Kidney (tissue), 14 donors: ENCODE measurements around the gene THUMPD1. TPM values are rescaled to one million over a fixed set of nuclear protein-coding genes. Genes with fewer than 3 reads are reported as not detected.

Experiments
- DNase-seq, 5 donors: peaks; one replicate each; pipeline ENCODE4 v3.0.0-alpha.2; 2013 to 2020
- FAIRE-seq: peaks from 2 replicates; lab custom pipeline; 2012; peaks lifted over from hg19 to GRCh38; lab: Jason Lieb, UNC
- H3K27ac ChIP-seq, 2 donors: one replicate each; pipeline ENCODE4 v1.7.0; 2013; ENCODE audit warnings: low read depth in 2 of 2, low read length in 2 of 2, inconsistent platforms in 1 of 2
- H3K27me3 ChIP-seq: one replicate; pipeline ENCODE4 v1.7.1; 2013; ENCODE audit warnings: low read length, inconsistent platforms; ENCODE audit not compliant: control insufficient read depth, insufficient read depth
- H3K36me3 ChIP-seq, 3 donors: one replicate each; pipeline versions ENCODE4 v1.7.0 to v1.7.1; 2013; ENCODE audit warnings: low read length in 3 of 3, control low read depth in 1 of 3, inconsistent platforms in 1 of 3; ENCODE audit not compliant: insufficient read depth in 3 of 3, control insufficient read depth in 2 of 3
- H3K4me1 ChIP-seq, 3 donors: one replicate each; pipeline versions ENCODE4 v1.7.0 to v1.7.1; 2013; ENCODE audit warnings: low read length in 3 of 3, inconsistent platforms in 1 of 3, low read depth in 1 of 3; ENCODE audit not compliant: control insufficient read depth in 2 of 3, insufficient read depth in 2 of 3
- H3K4me3 ChIP-seq, 3 donors: one replicate each; pipeline versions ENCODE4 v1.7.0 to v1.8.1; 2013; ENCODE audit warnings: low read length in 3 of 3, control low read depth in 1 of 3, inconsistent platforms in 1 of 3
- H3K9ac ChIP-seq, 3 donors: one replicate each; pipeline versions ENCODE4 v1.7.0 to v1.7.1; 2013; ENCODE audit warnings: low read length in 3 of 3, control low read depth in 1 of 3, inconsistent platforms in 1 of 3
- H3K9me3 ChIP-seq, 3 donors: one replicate each; pipeline versions ENCODE4 v1.7.0 to v1.7.1; 2013; ENCODE audit warnings: low read length in 3 of 3, control low read depth in 1 of 3, inconsistent platforms in 1 of 3; ENCODE audit not compliant: control insufficient read depth in 2 of 3, insufficient read depth in 1 of 3
- intact Hi-C: fragments of 100-400 bp; cut with DNase I; formaldehyde crosslinking; loops from one replicate; pipeline ENCODE4 v1.11.1; 2022
- polyA plus RNA-seq: library from polyadenylated mRNA; stranded (reverse); fragments of 350-450 nt; fragmentation: Illumina TruSeq; extraction: RNeasy Lipid Tissue Mini Kit (QIAGEN cat#74804); gene quantifications from one replicate; pipeline ENCODE4 v1.2.3, GENCODE V29; 2014; ENCODE audit warnings: low read depth, low replicate concordance; ENCODE audit not compliant: insufficient read depth
- total RNA-seq: library from RNA; stranded (reverse); fragmentation: NEBNext Ultra II Directional; extraction: Animal tissue kit (Norgen Biotek cat#: 25700); gene quantifications from one replicate; pipeline ENCODE4 v1.2.1, GENCODE V29; 2021
- TF ChIP-seq, protein P1 (sequence below): IDR thresholded peaks from 3 replicates; pipeline ENCODE4 v1.5.1; 2012; ENCODE audit warnings: mild to moderate bottlenecking, moderate library complexity, borderline replicate concordance; ENCODE audit not compliant: insufficient read depth; ENCODE audit errors: extremely low read depth
- donor health status: control.
- donor health status: control.
- donor health status: control.
- donor health status: control.
- donor health status: control.
- donor health status: DM: yes; HTN: yes; CAD: no.
- donor health status: Normal renal cell carcinoma (clear cell type).

Gene THUMPD1
- total and polyA plus RNA-seq, 2 donors from 2014 or later: 16.8 to 45.8 TPM

DNA sequence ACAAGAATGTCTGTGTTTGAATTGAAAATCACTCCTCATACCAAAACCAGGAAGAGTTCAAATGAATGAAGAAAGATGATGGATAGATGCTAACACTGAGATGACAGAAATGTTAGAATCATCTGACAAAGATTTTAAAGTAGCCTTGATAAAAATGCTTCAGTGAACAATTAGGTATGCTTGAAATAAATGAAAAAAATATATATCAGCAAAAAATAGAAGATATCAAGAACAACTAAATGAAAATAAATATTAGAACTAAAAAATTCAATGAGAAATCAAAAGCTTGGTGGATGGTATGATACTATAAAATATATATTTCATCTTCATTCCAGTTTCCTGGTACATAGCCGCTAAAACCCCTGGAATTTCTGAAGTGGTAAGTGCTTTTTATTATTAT is 13.6 kb upstream of the THUMPD1 start:
- Histone ChIP-seq H3K36me3 (no peaks in the 10 kb centered on the region), H3K9me3 (no peaks in the 10 kb centered on the region), H3K9ac (no peak overlapping the region), H3K4me3 (no peak overlapping the region), H3K4me1 (peaks cover 0 to 7% (median 3%) of the 10 kb centered on the region in 3 donors), H3K27me3 (no peaks in the 10 kb centered on the region), H3K27ac (no peak overlapping the region)
- FAIRE-seq (no peak), DNase-seq (no peak)
- intact Hi-C loops: no loop called here
- TF ChIP-seq, protein P1, sequence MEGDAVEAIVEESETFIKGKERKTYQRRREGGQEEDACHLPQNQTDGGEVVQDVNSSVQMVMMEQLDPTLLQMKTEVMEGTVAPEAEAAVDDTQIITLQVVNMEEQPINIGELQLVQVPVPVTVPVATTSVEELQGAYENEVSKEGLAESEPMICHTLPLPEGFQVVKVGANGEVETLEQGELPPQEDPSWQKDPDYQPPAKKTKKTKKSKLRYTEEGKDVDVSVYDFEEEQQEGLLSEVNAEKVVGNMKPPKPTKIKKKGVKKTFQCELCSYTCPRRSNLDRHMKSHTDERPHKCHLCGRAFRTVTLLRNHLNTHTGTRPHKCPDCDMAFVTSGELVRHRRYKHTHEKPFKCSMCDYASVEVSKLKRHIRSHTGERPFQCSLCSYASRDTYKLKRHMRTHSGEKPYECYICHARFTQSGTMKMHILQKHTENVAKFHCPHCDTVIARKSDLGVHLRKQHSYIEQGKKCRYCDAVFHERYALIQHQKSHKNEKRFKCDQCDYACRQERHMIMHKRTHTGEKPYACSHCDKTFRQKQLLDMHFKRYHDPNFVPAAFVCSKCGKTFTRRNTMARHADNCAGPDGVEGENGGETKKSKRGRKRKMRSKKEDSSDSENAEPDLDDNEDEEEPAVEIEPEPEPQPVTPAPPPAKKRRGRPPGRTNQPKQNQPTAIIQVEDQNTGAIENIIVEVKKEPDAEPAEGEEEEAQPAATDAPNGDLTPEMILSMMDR: no peak

DNA sequence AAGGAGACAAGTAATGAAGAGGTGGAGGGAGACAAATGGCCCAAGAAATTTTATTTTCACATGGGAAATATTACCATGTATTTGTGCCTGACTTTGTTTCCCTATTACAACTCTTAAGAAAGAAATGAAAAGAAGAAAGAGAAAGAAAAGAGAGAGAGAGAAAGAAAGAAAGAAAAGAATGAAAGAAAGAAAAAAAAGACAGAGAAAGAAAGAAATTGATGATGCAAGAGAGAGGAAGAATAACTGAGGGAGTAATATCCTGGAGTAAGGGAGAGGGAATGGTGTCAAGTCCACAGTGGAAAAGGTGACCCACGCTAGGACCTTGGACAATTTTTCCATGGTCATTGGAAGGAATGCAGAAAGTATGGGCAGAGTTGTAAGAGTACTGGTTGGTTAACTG is 12.1 kb upstream of the THUMPD1 start:
- H3K36me3 ChIP-seq: no peaks in the 10 kb centered on the region
- no peak overlapping the region for H3K4me3 ChIP-seq
- H3K9ac ChIP-seq: no peak overlapping the region
- DNase-seq (no peak), FAIRE-seq (no peak)
- TF ChIP-seq, protein P1: no peak
- H3K27me3 ChIP-seq: no peaks in the 10 kb centered on the region
- intact Hi-C loops: no loop called here
- no peak overlapping the region for H3K27ac ChIP-seq
- no peaks in the 10 kb centered on the region for H3K9me3 ChIP-seq
- no peaks in the 10 kb centered on the region for H3K4me1 ChIP-seq

DNA sequence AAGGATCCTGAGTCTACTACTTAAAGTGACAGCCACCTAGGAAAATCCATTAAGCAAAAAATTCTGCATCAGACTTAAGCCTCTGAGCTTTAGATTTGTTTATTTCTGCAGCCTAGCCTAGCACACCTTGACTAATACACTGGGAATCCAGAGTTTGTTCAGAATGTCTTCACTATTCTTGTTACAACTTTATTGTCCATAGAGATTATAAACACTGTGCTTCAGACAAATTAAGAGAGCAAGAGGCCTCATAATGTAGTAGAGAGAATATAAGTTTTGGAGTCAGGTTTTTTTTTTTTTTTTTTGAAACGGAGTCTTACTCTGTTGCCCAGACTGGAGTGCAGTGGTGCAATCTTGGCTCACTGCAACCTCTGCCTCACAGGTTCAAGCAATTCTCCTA is 8.9 kb upstream of the THUMPD1 start:
- H3K4me1 ChIP-seq: no peaks in the 10 kb centered on the region
- peaks cover 0 to 12% (median 0%) of the 10 kb centered on the region in 3 donors for H3K9me3 ChIP-seq
- H3K36me3 ChIP-seq: no peaks in the 10 kb centered on the region
- intact Hi-C loops: no loop called here
- FAIRE-seq: no peak
- H3K9ac ChIP-seq: no peak overlapping the region
- TF ChIP-seq, protein P1: no peak
- H3K27ac ChIP-seq: no peak overlapping the region
- H3K4me3 ChIP-seq: no peak overlapping the region
- no peaks in the 10 kb centered on the region for H3K27me3 ChIP-seq
- DNase-seq: no peak

DNA sequence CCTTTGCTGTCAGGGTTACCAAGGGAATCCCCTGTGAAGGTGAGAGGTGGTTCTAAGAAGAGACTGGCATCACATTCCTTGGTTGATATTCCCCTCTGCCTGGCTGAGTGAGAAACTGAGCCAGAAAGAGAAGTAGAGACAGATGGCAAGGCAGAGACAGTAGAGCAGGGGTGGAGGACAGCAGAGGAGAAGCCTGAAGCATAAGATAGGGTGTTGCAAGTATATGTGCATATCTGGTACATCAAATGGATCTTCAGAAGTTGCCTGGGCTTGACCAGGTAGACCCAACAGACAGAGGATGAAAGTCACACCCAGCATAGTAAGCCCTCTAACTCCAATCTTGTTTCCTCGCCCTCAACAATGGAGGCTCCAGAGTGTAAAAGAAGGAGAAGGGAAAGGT is 7.9 kb upstream of the THUMPD1 start:
- no peaks in the 10 kb centered on the region for H3K36me3 ChIP-seq
- H3K9ac ChIP-seq: no peak overlapping the region
- peaks cover 0 to 3% (median 0%) of the 10 kb centered on the region in 3 donors for H3K4me1 ChIP-seq
- H3K9me3 ChIP-seq: peaks cover 0 to 12% (median 0%) of the 10 kb centered on the region in 3 donors
- H3K27ac ChIP-seq: no peak overlapping the region
- H3K27me3 ChIP-seq: no peaks in the 10 kb centered on the region
- intact Hi-C loops: no loop called here
- DNase-seq (no peak), FAIRE-seq (no peak)
- TF ChIP-seq, protein P1: no peak
- no peak overlapping the region for H3K4me3 ChIP-seq
